ENCODE data around the gene RNU5D-1. TPM values are rescaled to one million over a fixed set of nuclear protein-coding genes. Genes with fewer than 3 reads are reported as not detected.

RNU5D-1 gene
- total and polyA plus RNA-seq, 2 of the 13 experiments (the other 11 are each of a cell fraction or from before 2014, with no cell fraction given): 165 TPM; not detected in 1

DNA sequence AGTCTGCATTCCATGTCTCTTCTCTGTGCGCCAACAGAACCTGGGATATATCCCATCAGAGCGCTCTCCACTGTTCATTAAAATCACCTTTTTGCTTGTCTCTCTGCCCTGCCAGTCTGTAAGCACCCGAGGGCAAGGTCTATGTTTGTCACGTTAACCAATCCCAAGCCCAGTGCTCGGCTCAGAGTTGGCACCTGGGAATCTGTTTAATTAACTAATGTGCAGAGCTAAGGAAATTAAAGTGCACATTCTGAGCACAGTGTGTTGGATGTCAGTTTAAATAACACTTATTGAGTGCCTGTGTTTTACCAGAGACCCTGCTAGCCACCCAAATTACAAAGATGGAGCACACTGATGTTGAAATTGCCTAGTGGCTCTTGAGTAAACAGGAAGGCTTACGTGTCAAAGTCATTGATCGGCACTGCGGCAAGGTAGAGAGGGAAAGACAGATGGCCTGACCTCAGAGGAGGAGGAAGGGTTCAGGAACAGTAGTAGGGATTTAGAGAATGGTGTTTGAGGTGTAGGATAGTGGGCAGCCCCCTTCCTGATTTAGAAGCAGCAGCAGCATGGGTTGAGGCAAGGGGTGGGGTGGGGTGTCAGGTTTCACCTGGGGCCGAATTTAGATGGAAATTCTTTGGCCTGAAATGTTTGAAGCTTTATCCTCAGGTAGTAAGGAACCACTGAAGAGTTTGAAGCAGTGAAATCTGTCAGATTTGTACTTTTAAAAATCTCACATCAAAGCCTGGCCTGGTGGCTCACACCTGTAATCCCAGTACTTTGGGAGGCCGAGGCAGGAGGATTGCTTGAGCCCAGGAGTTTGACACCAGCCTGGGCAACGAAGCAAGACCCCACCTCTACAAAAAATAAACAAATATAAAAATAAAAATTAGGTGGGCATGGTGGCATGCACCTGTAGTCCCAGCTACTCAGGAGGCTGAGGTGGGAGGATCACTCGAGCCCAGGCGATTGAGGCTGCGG is 48.8 kb downstream of the RNU5D-1 start (continued):
- TF ChIP-seq, protein P1, sequence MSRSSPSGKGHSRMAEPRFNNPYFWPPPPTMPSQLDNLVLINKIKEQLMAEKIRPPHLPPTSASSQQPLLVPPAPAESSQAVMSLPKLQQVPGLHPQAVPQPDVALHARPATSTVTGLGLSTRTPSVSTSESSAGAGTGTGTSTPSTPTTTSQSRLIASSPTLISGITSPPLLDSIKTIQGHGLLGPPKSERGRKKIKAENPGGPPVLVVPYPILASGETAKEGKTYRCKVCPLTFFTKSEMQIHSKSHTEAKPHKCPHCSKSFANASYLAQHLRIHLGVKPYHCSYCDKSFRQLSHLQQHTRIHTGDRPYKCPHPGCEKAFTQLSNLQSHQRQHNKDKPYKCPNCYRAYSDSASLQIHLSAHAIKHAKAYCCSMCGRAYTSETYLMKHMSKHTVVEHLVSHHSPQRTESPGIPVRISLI (CRISPR knock-in tag; IDR thresholded peaks at IDR 0.05; ENCODE audit: borderline replicate concordance): no peak
- TF ChIP-seq, protein P2, sequence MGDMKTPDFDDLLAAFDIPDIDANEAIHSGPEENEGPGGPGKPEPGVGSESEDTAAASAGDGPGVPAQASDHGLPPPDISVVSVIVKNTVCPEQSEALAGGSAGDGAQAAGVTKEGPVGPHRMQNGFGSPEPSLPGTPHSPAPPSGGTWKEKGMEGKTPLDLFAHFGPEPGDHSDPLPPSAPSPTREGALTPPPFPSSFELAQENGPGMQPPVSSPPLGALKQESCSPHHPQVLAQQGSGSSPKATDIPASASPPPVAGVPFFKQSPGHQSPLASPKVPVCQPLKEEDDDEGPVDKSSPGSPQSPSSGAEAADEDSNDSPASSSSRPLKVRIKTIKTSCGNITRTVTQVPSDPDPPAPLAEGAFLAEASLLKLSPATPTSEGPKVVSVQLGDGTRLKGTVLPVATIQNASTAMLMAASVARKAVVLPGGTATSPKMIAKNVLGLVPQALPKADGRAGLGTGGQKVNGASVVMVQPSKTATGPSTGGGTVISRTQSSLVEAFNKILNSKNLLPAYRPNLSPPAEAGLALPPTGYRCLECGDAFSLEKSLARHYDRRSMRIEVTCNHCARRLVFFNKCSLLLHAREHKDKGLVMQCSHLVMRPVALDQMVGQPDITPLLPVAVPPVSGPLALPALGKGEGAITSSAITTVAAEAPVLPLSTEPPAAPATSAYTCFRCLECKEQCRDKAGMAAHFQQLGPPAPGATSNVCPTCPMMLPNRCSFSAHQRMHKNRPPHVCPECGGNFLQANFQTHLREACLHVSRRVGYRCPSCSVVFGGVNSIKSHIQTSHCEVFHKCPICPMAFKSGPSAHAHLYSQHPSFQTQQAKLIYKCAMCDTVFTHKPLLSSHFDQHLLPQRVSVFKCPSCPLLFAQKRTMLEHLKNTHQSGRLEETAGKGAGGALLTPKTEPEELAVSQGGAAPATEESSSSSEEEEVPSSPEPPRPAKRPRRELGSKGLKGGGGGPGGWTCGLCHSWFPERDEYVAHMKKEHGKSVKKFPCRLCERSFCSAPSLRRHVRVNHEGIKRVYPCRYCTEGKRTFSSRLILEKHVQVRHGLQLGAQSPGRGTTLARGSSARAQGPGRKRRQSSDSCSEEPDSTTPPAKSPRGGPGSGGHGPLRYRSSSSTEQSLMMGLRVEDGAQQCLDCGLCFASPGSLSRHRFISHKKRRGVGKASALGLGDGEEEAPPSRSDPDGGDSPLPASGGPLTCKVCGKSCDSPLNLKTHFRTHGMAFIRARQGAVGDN (CRISPR knock-in tag; IDR thresholded peaks at IDR 0.05): no peak; the same call in 1 of the 2 replicates
- TF ChIP-seq, protein P3, sequence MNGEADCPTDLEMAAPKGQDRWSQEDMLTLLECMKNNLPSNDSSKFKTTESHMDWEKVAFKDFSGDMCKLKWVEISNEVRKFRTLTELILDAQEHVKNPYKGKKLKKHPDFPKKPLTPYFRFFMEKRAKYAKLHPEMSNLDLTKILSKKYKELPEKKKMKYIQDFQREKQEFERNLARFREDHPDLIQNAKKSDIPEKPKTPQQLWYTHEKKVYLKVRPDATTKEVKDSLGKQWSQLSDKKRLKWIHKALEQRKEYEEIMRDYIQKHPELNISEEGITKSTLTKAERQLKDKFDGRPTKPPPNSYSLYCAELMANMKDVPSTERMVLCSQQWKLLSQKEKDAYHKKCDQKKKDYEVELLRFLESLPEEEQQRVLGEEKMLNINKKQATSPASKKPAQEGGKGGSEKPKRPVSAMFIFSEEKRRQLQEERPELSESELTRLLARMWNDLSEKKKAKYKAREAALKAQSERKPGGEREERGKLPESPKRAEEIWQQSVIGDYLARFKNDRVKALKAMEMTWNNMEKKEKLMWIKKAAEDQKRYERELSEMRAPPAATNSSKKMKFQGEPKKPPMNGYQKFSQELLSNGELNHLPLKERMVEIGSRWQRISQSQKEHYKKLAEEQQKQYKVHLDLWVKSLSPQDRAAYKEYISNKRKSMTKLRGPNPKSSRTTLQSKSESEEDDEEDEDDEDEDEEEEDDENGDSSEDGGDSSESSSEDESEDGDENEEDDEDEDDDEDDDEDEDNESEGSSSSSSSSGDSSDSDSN (CRISPR knock-in tag; IDR thresholded peaks at IDR 0.05): 0 out of 2 replicates have a peak, but pooled peaks have one; percentile 17
- TF ChIP-seq, protein P4, sequence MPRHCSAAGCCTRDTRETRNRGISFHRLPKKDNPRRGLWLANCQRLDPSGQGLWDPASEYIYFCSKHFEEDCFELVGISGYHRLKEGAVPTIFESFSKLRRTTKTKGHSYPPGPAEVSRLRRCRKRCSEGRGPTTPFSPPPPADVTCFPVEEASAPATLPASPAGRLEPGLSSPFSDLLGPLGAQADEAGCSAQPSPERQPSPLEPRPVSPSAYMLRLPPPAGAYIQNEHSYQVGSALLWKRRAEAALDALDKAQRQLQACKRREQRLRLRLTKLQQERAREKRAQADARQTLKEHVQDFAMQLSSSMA (CRISPR knock-in tag; IDR thresholded peaks at IDR 0.05): no peak
- TF ChIP-seq CEBPG (CRISPR knock-in tag; IDR thresholded peaks at IDR 0.05) (peak; percentile 93), SOX13 (IDR thresholded peaks at IDR 0.05) (peak; percentile 72), SOX13 (CRISPR knock-in tag; conservative IDR thresholded peaks at IDR 0.05 in 1 of 2, IDR thresholded peaks at IDR 0.05 in 1 of 2) (peak in 1 of 2 experiments; percentile 78; a peak in 2 of 4 replicates), PRPF4 (IDR thresholded peaks at IDR 0.05; ENCODE audit: low read depth, low read length, poor library complexity, severe bottlenecking) (no peak), SP140L (CRISPR knock-in tag; IDR thresholded peaks at IDR 0.05; ENCODE audit: borderline replicate concordance) (no peak), ZNF563 (CRISPR knock-in tag; IDR thresholded peaks at IDR 0.05) (no peak), ARID2 (CRISPR knock-in tag; IDR thresholded peaks at IDR 0.05; ENCODE audit: borderline replicate concordance) (peak; percentile 43; the same call in 1 of the 2 replicates), ZNF841 (CRISPR knock-in tag; IDR thresholded peaks at IDR 0.05; ENCODE audit: borderline replicate concordance) (no peak), POLR2G (IDR thresholded peaks at IDR 0.05; ENCODE audit: low read depth, low read length) (peak; percentile 62)
- TF ChIP-seq, protein P5, sequence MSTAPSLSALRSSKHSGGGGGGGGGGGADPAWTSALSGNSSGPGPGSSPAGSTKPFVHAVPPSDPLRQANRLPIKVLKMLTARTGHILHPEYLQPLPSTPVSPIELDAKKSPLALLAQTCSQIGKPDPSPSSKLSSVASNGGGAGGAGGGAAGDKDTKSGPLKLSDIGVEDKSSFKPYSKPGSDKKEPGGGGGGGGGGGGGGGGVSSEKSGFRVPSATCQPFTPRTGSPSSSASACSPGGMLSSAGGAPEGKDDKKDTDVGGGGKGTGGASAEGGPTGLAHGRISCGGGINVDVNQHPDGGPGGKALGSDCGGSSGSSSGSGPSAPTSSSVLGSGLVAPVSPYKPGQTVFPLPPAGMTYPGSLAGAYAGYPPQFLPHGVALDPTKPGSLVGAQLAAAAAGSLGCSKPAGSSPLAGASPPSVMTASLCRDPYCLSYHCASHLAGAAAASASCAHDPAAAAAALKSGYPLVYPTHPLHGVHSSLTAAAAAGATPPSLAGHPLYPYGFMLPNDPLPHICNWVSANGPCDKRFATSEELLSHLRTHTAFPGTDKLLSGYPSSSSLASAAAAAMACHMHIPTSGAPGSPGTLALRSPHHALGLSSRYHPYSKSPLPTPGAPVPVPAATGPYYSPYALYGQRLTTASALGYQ (CRISPR knock-in tag; IDR thresholded peaks at IDR 0.05): peak; percentile 85
- TF ChIP-seq, protein P6, sequence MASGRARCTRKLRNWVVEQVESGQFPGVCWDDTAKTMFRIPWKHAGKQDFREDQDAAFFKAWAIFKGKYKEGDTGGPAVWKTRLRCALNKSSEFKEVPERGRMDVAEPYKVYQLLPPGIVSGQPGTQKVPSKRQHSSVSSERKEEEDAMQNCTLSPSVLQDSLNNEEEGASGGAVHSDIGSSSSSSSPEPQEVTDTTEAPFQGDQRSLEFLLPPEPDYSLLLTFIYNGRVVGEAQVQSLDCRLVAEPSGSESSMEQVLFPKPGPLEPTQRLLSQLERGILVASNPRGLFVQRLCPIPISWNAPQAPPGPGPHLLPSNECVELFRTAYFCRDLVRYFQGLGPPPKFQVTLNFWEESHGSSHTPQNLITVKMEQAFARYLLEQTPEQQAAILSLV (CRISPR knock-in tag; IDR thresholded peaks at IDR 0.05; ENCODE audit: borderline replicate concordance): no peak

Measured in HepG2 (cell line).